ENCODE data around the gene EXOC3L4. TPM values are rescaled to one million over a fixed set of nuclear protein-coding genes. Genes with fewer than 3 reads are reported as not detected.
A peak's percentile ranks its signal among the peaks of the same experiment; 100 is the strongest.

EXOC3L4 gene
- total and polyA plus RNA-seq, 5 donors from 2014 or later = not detected

DNA sequence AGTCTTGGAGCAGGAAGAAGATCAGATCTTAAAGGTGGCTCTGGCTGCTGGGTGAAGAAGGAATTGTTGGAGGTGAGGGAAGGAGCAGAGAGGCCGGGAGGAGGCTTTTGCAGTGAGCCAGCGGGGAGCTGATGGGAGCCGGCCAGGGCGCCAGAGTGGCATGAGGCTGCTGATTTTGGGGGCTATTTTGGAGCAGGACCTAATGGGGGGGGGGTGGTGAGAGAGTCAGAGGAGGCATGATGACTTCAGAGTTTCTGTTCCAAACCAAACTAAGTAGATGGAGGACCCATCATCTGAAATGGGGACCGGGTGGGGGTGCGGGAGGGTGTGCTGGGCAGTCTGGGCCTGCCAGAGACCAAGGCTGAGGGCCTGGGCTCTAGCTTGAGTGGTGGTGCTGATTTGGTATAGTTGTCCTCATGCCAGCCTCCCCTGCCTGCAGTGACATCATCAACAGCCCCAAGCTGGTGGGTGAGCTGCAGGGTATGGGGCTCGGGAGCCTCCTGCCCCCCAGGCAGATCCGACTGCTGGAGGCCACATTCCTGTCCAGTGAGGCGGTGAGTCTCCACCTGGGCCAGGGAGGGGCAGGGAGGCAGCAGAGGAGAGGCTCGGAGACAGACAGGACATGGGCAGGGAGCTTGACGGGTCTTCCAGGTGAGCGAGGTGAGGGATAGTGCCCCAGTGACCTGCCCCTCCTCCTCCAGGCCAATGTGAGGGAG, 34.9 kb downstream of the EXOC3L4 start:
- H3K4me1 Mint-ChIP-seq = no peaks in the 10 kb centered on the region
- peaks cover 0 to 2% (median 0%) of the 10 kb centered on the region in 7 donors for H3K9me3 Mint-ChIP-seq
- no peak overlapping the region for H3K4me3 Mint-ChIP-seq
- DNase-seq = no peak
- H3K27ac Mint-ChIP-seq = no peak overlapping the region
- no peak for ATAC-seq (ENCODE audit: low read depth in 2 of 2)
- Histone ChIP-seq H3K27ac (ENCODE audit: insufficient read depth, low read length, poor library complexity, severe bottlenecking) (no peak overlapping the region), H3K36me3 (ENCODE audit: control insufficient read depth, insufficient read depth, low read length) (no peaks in the 10 kb centered on the region), H3K27me3 (ENCODE audit: control insufficient read depth, insufficient read depth, low read length) (no peaks in the 10 kb centered on the region), H3K9me3 (ENCODE audit: control insufficient read depth in 2 of 2, low read length in 2 of 2) (no peaks in the 10 kb centered on the region), H3K4me3 (ENCODE audit: low read depth, low read length) (no peak overlapping the region), H3K4me1 (ENCODE audit: control insufficient read depth, insufficient read depth, low read length, poor library complexity, severe bottlenecking) (no peaks in the 10 kb centered on the region)
- no peaks in the 10 kb centered on the region for H3K36me3 Mint-ChIP-seq
- peaks cover under 1% of the 10 kb centered on the region for H3K27me3 Mint-ChIP-seq

DNA sequence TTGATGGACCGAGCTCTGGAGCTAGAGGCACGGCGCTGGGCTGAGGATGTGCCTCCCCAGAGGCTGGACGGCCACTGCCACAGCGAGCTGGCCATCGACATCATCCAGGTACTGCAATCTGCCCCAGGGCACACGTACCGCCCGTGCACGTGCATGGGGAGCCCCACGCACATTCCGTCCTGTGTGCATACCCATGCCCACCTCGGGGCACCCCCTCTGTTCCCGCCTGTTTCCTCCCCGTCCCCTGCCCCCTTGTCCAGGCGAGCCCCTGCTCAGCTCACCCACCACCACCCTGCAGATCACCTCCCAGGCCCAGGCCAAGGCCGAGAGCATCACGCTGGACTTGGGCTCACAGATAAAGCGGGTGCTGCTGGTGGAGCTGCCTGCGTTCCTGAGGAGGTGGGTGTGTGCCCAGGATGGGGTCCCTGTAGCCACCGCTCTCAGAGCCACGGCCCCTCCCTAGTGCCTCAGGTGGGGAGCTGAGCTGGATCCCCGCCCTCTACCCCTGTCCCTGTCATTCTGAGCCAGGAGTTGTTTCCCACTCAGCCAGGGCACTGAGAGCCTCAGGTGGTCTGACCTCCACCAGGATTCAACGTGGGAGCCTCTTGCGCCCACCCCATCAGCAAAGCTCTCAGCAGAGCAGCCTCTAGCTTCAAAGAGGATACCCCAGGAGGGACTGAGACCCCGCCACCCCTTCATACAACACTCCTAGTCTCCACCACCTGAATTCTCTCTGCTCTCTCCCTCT, 35.7 kb downstream of the EXOC3L4 start:
- no peaks in the 10 kb centered on the region for H3K4me1 Mint-ChIP-seq
- H3K9me3 Mint-ChIP-seq = peaks cover 0 to 2% (median 0%) of the 10 kb centered on the region in 7 donors
- H3K4me3 ChIP-seq (ENCODE audit: low read depth, low read length) = no peak overlapping the region
- no peak overlapping the region for H3K27ac ChIP-seq (ENCODE audit: insufficient read depth, low read length, poor library complexity, severe bottlenecking)
- no peaks in the 10 kb centered on the region for H3K9me3 ChIP-seq (ENCODE audit: control insufficient read depth in 2 of 2, low read length in 2 of 2)
- no peaks in the 10 kb centered on the region for H3K27me3 ChIP-seq (ENCODE audit: control insufficient read depth, insufficient read depth, low read length)
- H3K36me3 Mint-ChIP-seq = no peaks in the 10 kb centered on the region
- H3K4me1 ChIP-seq (ENCODE audit: control insufficient read depth, insufficient read depth, low read length, poor library complexity, severe bottlenecking) = no peaks in the 10 kb centered on the region
- no peak overlapping the region for H3K27ac Mint-ChIP-seq
- H3K4me3 Mint-ChIP-seq = no peak overlapping the region
- no peaks in the 10 kb centered on the region for H3K36me3 ChIP-seq (ENCODE audit: control insufficient read depth, insufficient read depth, low read length)
- no peaks in the 10 kb centered on the region for H3K27me3 Mint-ChIP-seq
- DNase-seq = no peak
- ATAC-seq (ENCODE audit: low read depth in 2 of 2) = no peak

DNA sequence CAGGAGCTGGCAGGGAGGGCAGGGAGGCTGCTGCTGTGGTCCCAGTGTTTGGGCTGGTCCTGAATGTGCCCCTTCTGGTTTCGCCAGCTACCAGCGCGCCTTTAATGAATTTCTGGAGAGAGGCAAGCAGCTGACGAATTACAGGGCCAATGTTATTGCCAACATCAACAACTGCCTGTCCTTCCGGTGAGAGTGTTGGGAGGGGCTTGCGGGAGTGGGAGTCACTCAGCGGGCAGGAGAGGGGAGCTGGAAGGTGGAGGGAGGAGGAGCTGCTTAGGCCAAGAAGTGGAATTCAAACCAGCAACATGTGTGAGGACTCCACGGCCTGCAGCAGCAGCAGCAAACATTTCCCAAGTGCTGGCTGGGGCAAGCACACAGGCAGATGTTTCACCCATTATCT, 36.4 kb downstream of the EXOC3L4 start:
- no peaks in the 10 kb centered on the region for H3K4me1 Mint-ChIP-seq
- no peaks in the 10 kb centered on the region for H3K36me3 ChIP-seq (ENCODE audit: control insufficient read depth, insufficient read depth, low read length)
- H3K9me3 Mint-ChIP-seq = peaks cover 0 to 2% (median 0%) of the 10 kb centered on the region in 7 donors
- no peak overlapping the region for H3K4me3 ChIP-seq (ENCODE audit: low read depth, low read length)
- H3K9me3 ChIP-seq (ENCODE audit: control insufficient read depth in 2 of 2, low read length in 2 of 2) = no peaks in the 10 kb centered on the region
- H3K27me3 Mint-ChIP-seq = no peaks in the 10 kb centered on the region
- no peaks in the 10 kb centered on the region for H3K27me3 ChIP-seq (ENCODE audit: control insufficient read depth, insufficient read depth, low read length)
- no peaks in the 10 kb centered on the region for H3K4me1 ChIP-seq (ENCODE audit: control insufficient read depth, insufficient read depth, low read length, poor library complexity, severe bottlenecking)
- no peak overlapping the region for H3K27ac Mint-ChIP-seq
- no peaks in the 10 kb centered on the region for H3K36me3 Mint-ChIP-seq
- no peak overlapping the region for H3K4me3 Mint-ChIP-seq
- H3K27ac ChIP-seq (ENCODE audit: insufficient read depth, low read length, poor library complexity, severe bottlenecking) = no peak overlapping the region
- ATAC-seq (ENCODE audit: low read depth in 2 of 2) (no peak), DNase-seq (no peak)

DNA sequence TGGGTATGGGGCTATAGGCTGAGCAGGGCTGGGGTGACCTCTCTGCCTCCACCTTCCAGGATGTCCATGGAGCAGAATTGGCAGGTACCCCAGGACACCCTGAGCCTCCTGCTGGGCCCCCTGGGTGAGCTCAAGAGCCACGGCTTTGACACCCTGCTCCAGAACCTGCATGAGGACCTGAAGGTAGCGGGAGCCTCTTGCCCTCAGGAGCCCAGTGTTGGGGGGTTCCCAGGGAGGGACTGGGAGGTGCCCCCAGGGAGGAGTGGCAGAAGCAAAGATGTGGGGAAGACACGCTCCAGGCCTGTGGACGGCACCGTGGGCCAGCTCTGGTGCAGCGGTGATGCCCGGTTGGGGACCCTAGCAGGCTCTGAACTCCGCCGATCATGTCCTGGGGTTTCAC, 37.1 kb downstream of the EXOC3L4 start:
- H3K4me3 Mint-ChIP-seq = no peak overlapping the region
- no peaks in the 10 kb centered on the region for H3K9me3 ChIP-seq (ENCODE audit: control insufficient read depth in 2 of 2, low read length in 2 of 2)
- no peaks in the 10 kb centered on the region for H3K36me3 Mint-ChIP-seq
- ATAC-seq (ENCODE audit: low read depth in 2 of 2) = no peak
- H3K4me1 Mint-ChIP-seq = no peaks in the 10 kb centered on the region
- no peaks in the 10 kb centered on the region for H3K27me3 ChIP-seq (ENCODE audit: control insufficient read depth, insufficient read depth, low read length)
- H3K36me3 ChIP-seq (ENCODE audit: control insufficient read depth, insufficient read depth, low read length) = no peaks in the 10 kb centered on the region
- H3K9me3 Mint-ChIP-seq = peaks cover 0 to 2% (median 0%) of the 10 kb centered on the region in 7 donors
- no peak overlapping the region for H3K27ac Mint-ChIP-seq
- no peaks in the 10 kb centered on the region for H3K27me3 Mint-ChIP-seq
- H3K4me1 ChIP-seq (ENCODE audit: control insufficient read depth, insufficient read depth, low read length, poor library complexity, severe bottlenecking) = no peaks in the 10 kb centered on the region
- DNase-seq = no peak
- no peak overlapping the region for H3K4me3 ChIP-seq (ENCODE audit: low read depth, low read length)
- H3K27ac ChIP-seq (ENCODE audit: insufficient read depth, low read length, poor library complexity, severe bottlenecking) = no peak overlapping the region

DNA sequence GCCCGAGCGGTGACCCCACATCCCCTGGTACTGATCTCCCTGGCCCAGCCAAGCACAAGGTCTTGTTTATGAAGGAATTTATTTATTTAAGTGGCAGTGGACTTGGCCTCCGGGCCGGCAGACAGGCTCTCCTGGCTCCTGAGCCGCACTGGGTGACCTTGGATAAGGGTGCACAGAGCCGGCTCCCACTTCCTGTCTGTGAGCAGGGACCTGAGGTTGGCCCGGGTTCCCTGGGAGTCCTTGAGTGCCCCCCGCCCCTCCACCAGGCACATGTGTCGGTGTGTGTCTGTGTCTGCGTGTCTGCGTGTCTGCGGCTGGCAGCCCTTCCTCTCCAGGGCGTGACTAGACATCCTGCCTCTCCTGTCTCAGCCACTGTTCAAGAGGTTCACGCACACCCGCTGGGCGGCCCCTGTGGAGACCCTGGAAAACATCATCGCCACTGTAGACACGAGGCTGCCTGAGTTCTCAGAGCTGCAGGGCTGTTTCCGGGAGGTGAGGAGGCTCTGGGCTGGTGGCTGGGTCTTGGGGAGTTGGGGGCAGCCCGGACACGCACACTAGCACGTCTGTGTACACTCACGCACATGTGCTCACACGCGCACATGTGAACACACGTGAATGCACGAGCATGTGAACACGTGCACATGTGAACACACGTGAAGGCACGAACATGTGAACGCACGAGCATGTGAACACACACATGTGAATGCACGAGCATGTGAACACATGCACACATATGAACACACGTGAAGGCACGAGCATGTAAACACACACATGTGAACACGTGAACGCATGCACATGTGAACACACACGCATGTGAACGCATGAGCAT, 38.1 kb downstream of the EXOC3L4 start:
- Mint-ChIP-seq H3K4me3 (no peak overlapping the region), H3K27ac (no peak overlapping the region), H3K4me1 (no peaks in the 10 kb centered on the region), H3K9me3 (peaks cover 0 to 2% (median 0%) of the 10 kb centered on the region in 7 donors), H3K27me3 (peaks cover 2% of the 10 kb centered on the region), H3K36me3 (no peaks in the 10 kb centered on the region)
- no peak overlapping the region for H3K4me3 ChIP-seq (ENCODE audit: low read depth, low read length)
- H3K27ac ChIP-seq (ENCODE audit: insufficient read depth, low read length, poor library complexity, severe bottlenecking) = no peak overlapping the region
- no peaks in the 10 kb centered on the region for H3K36me3 ChIP-seq (ENCODE audit: control insufficient read depth, insufficient read depth, low read length)
- H3K4me1 ChIP-seq (ENCODE audit: control insufficient read depth, insufficient read depth, low read length, poor library complexity, severe bottlenecking) = no peaks in the 10 kb centered on the region
- ATAC-seq (ENCODE audit: low read depth in 2 of 2) (peak in 1 of 2 donors; percentile 15), DNase-seq (no peak)
- H3K27me3 ChIP-seq (ENCODE audit: control insufficient read depth, insufficient read depth, low read length) = no peaks in the 10 kb centered on the region
- no peaks in the 10 kb centered on the region for H3K9me3 ChIP-seq (ENCODE audit: control insufficient read depth in 2 of 2, low read length in 2 of 2)

DNA sequence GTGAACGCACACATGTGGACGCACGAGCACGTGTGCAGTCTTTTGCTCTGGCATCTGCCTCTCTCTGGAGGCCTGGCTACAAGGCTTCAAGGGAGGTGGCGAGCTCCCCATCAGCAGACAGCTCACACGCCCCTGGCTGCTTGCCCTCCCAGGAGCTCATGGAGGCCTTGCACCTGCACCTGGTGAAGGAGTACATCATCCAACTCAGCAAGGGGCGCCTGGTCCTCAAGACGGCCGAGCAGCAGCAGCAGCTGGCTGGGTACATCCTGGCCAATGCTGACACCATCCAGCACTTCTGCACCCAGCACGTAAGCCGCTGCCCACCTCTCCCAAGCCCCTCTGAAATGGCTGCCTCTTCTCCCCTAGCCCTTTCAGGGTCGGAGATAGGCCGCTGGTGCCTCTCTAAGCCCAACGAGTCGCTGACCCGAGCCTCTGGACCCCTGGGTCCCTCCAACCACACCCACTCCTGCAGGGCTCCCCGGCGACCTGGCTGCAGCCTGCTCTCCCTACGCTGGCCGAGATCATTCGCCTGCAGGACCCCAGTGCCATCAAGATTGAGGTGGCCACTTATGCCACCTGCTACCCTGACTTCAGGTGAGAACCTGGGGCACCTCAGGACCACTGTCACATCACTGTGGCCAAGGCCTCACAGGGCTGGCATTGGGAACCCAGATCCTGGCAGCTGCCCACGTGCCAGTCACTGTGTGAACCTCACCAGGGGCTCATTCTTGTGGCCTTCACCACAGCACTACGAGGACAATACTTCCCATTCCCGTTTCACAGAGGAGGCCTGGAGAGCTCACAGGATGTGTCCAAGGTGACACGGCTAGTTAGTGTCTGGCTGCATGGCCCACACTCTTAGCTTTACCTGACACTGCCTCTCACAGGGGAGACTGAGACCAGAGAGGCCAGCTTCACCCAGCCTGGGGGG, 39.0 kb downstream of the EXOC3L4 start:
- peaks cover 0 to 2% (median 0%) of the 10 kb centered on the region in 7 donors for H3K9me3 Mint-ChIP-seq
- no peaks in the 10 kb centered on the region for H3K9me3 ChIP-seq (ENCODE audit: control insufficient read depth in 2 of 2, low read length in 2 of 2)
- no peaks in the 10 kb centered on the region for H3K4me1 Mint-ChIP-seq
- no peaks in the 10 kb centered on the region for H3K4me1 ChIP-seq (ENCODE audit: control insufficient read depth, insufficient read depth, low read length, poor library complexity, severe bottlenecking)
- H3K27ac Mint-ChIP-seq = no peak overlapping the region
- no peak overlapping the region for H3K4me3 Mint-ChIP-seq
- peaks cover 5% of the 10 kb centered on the region for H3K27me3 Mint-ChIP-seq
- no peak overlapping the region for H3K4me3 ChIP-seq (ENCODE audit: low read depth, low read length)
- no peaks in the 10 kb centered on the region for H3K36me3 ChIP-seq (ENCODE audit: control insufficient read depth, insufficient read depth, low read length)
- ATAC-seq (ENCODE audit: low read depth in 2 of 2) (no peak), DNase-seq (no peak)
- H3K27ac ChIP-seq (ENCODE audit: insufficient read depth, low read length, poor library complexity, severe bottlenecking) = no peak overlapping the region
- H3K27me3 ChIP-seq (ENCODE audit: control insufficient read depth, insufficient read depth, low read length) = no peaks in the 10 kb centered on the region
- no peaks in the 10 kb centered on the region for H3K36me3 Mint-ChIP-seq

DNA sequence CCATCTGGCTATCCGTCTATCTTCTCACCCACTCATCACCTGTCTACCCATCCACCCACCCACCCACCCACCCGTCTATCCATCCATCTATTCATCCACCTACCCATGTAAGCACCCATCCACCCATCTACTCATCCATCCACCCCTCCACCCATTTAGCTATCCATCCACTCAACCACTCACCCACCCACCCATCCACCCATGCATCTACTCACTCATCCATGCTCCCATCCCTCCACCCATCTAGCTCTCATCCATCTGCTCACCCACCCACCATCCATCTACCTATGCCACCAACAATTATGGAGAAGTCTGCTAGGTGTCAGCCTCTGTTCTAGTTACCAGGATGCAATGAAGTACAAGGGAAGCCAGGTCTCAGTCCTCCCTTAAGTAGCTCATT, 39.9 kb downstream of the EXOC3L4 start:
- Mint-ChIP-seq H3K27ac (no peak overlapping the region), H3K4me3 (no peak overlapping the region), H3K9me3 (peaks cover 0 to 2% (median 0%) of the 10 kb centered on the region in 7 donors), H3K4me1 (no peaks in the 10 kb centered on the region), H3K27me3 (peaks cover 10% of the 10 kb centered on the region), H3K36me3 (no peaks in the 10 kb centered on the region)
- ATAC-seq (ENCODE audit: low read depth in 2 of 2) = no peak
- Histone ChIP-seq H3K27ac (ENCODE audit: insufficient read depth, low read length, poor library complexity, severe bottlenecking) (no peak overlapping the region), H3K4me3 (ENCODE audit: low read depth, low read length) (no peak overlapping the region), H3K27me3 (ENCODE audit: control insufficient read depth, insufficient read depth, low read length) (no peaks in the 10 kb centered on the region), H3K4me1 (ENCODE audit: control insufficient read depth, insufficient read depth, low read length, poor library complexity, severe bottlenecking) (no peaks in the 10 kb centered on the region), H3K9me3 (ENCODE audit: control insufficient read depth in 2 of 2, low read length in 2 of 2) (no peaks in the 10 kb centered on the region), H3K36me3 (ENCODE audit: control insufficient read depth, insufficient read depth, low read length) (no peaks in the 10 kb centered on the region)
- DNase-seq = no peak

All from CD4-positive, CD25-positive, alpha-beta regulatory T cell (primary cell).